K562 (cell line): ENCODE results near the gene OPRD1. TPM values are rescaled to one million over a fixed set of nuclear protein-coding genes. Genes with fewer than 3 reads are reported as not detected.

Experiments used
- ADNP ChIP-seq: fragments of 200-800 bp; sonication (Bioruptor generic); IDR thresholded peaks from 2 replicates; pipeline ENCODE4 v1.6.1; 2016; ENCODE audit warnings: missing genetic modification characterization, missing compliant biosample characterization
- ATF1 ChIP-seq, 2 experiments: fragments of 450-650 bp in 1 of 2; IDR thresholded peaks; 2 replicates each; pipeline ENCODE4 v1.6.1; 2016; ENCODE audit warnings: missing compliant biosample characterization in 1 of 2, missing genetic modification characterization in 1 of 2
- ATF3 ChIP-seq, 2 experiments: fragments of 450-650 bp in 1 of 2; sonication (generic) in 1 of 2; formaldehyde crosslinking in 1 of 2; IDR thresholded peaks in 1 of 2; conservative IDR thresholded peaks in 1 of 2; 2 replicates each; pipeline versions ENCODE4 v1.6.1 to v1.8.1; 2016 to 2023; ENCODE audit warnings: mild to moderate bottlenecking in 2 of 2, moderate library complexity in 2 of 2, inconsistent platforms in 1 of 2, missing genetic modification reagents in 1 of 2
- BCOR ChIP-seq: fragments of 450-650 bp; IDR thresholded peaks from 2 replicates; pipeline ENCODE4 v1.6.1; 2016
- KDM1A ChIP-seq, 2 experiments: fragments of 450-650 bp; IDR thresholded peaks; 2 replicates each; pipeline ENCODE4 v1.6.1; 2016; ENCODE audit warnings: mild to moderate bottlenecking in 2 of 2
- LARP7 ChIP-seq: fragments of 450-650 bp; IDR thresholded peaks from 2 replicates; pipeline ENCODE4 v1.6.1; 2016
- MEIS2 ChIP-seq: fragments of 450-650 bp; IDR thresholded peaks from 2 replicates; pipeline ENCODE4 v1.6.1; 2014; ENCODE audit warnings: mild to moderate bottlenecking; ENCODE audit not compliant: partially characterized antibody
- NR2C2 ChIP-seq, 2 experiments: fragments of 200-800 bp in 1 of 2; sonication (Bioruptor generic) in 1 of 2; sonication (generic) in 1 of 2; formaldehyde crosslinking in 1 of 2; IDR thresholded peaks; 2 replicates each; pipeline versions ENCODE4 v1.6.1 to v1.8.0; 2016 to 2022; ENCODE audit warnings: mild to moderate bottlenecking in 1 of 2, missing compliant biosample characterization in 1 of 2, missing genetic modification characterization in 1 of 2, missing genetic modification reagents in 1 of 2
- NUFIP1 ChIP-seq: fragments of 450-650 bp; IDR thresholded peaks from 2 replicates; pipeline ENCODE4 v1.6.1; 2018; ENCODE audit not compliant: partially characterized antibody
- PKNOX1 ChIP-seq: fragments of 450-650 bp; IDR thresholded peaks from 2 replicates; pipeline ENCODE4 v1.6.1; 2016
- SNIP1 ChIP-seq: fragments of 450-650 bp; IDR thresholded peaks from 2 replicates; pipeline ENCODE4 v1.7.1; 2017; ENCODE audit warnings: low read depth, mild to moderate bottlenecking
- SRSF7 ChIP-seq: fragments of 200-400 bp; formaldehyde crosslinking; optimal IDR thresholded peaks from 2 replicates; pipeline ENCODE3; 2017; ENCODE audit warnings: mild to moderate bottlenecking, low read depth, low read length
- TOE1 ChIP-seq, 2 experiments: fragments of 450-650 bp in 1 of 2; sonication (generic) in 1 of 2; formaldehyde crosslinking in 1 of 2; IDR thresholded peaks; 2 replicates each; pipeline versions ENCODE4 v1.7.1 to v1.8.0; 2016 to 2022; ENCODE audit warnings: borderline replicate concordance in 2 of 2, mild to moderate bottlenecking in 2 of 2, antibody characterized with exemption in 1 of 2, inconsistent platforms in 1 of 2, low read depth in 1 of 2, missing genetic modification reagents in 1 of 2, moderate library complexity in 1 of 2
- VEZF1 ChIP-seq: fragments of 200-800 bp; sonication (Bioruptor generic); IDR thresholded peaks from 2 replicates; pipeline ENCODE4 v1.6.1; 2017; ENCODE audit warnings: missing genetic modification characterization, missing compliant biosample characterization
- ZFX ChIP-seq: sonication (generic); formaldehyde crosslinking; IDR thresholded peaks from 2 replicates; pipeline ENCODE4 v1.8.0; 2022; ENCODE audit warnings: mild to moderate bottlenecking, missing genetic modification reagents, moderate library complexity
- ZNF764 ChIP-seq: fragments of 250-450 bp; sonication (Bioruptor Pico); IDR thresholded peaks from 2 replicates; pipeline ENCODE4 v1.4.0; 2020; ENCODE audit warnings: low read depth, mild to moderate bottlenecking, moderate library complexity
- polyA plus RNA-seq, 8 experiments: library from polyadenylated mRNA; depleted of rRNA in 4 of 8; stranded (reverse) in 5 of 8; unstranded in 3 of 8; fragments of >200 nt; fragmentation: Nextera tagmentation in 2 of 8; fragmentation: Illumina TruSeq in 1 of 8; extraction: Ambion mirVana in 2 of 8; extraction: Trizol in 1 of 8; gene quantifications; 2 replicates each; pipeline versions ENCODE4 v1.2.1 to v1.2.3, GENCODE V29; 2011 to 2014; ENCODE audit warnings: inconsistent platforms in 1 of 8, missing spikeins in 1 of 8
- total RNA-seq, 7 experiments: library from RNA; depleted of rRNA in 6 of 7; stranded (reverse); fragments of >200 nt in 6 of 7; fragmentation: Illumina TruSeq in 2 of 7; extraction: Trizol in 2 of 7; gene quantifications; 2 replicates each; pipeline versions ENCODE4 v1.2.1 to v1.2.3, GENCODE V29; 2011 to 2021; ENCODE audit warnings: low replicate concordance in 1 of 7
- TF ChIP-seq, protein P1 (sequence below): fragments of 250-450 bp; sonication (Bioruptor Pico); IDR thresholded peaks from 2 replicates; pipeline ENCODE4 v1.4.0; 2020; ENCODE audit warnings: mild to moderate bottlenecking, moderate library complexity
- TF ChIP-seq, protein P2 (sequence below): IDR thresholded peaks from 2 replicates; pipeline ENCODE4 v1.6.1; 2011; ENCODE audit not compliant: insufficient read length; ENCODE audit errors: extremely low read depth

Gene OPRD1
- total and polyA plus RNA-seq, 9 of the 15 experiments (the other 6 are each of a cell fraction or from before 2014, with no cell fraction given): under 0.01 to 0.03 (median under 0.01) TPM; not detected in 6

DNA sequence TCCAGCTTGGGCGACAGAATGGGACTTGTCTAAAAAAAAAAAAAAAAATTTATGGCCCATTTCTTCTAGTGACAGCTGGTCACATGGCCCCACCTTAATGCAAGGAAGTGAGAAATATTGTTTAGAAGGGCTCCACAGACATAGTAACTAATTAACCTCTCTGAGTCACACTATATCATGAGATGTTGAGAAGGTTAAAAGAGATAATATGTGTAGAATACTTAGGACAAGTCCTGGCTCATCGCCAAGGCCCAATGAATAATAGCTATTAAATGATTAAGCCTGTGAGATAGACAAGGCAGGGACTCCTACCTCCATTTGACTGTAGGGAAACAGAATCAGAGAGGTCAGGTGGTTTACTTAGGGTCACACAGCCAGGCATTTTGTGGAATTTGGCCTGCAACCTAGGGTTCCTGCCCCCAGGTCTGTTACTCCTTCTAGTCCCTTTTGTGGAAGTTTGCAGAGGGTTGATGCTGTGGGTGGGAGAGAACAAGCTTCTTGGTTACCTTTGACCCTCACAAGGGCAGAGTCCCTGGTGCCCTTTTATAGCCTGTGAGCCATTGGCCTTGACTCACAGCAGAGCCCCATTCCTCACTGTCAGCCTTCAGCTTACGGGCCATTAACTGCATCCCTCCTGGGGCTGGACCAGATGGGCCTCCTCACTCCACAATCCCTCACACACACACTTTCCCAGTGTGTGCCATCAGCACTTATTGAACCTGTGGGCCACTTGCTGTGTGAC is 48.5 kb downstream of the OPRD1 start (continued):
- TF ChIP-seq ZNF764 (no peak), TOE1 (IDR thresholded peaks at IDR 0.05; ENCODE audit: borderline replicate concordance) (no peak), TOE1 (CRISPR knock-in tag; IDR thresholded peaks at IDR 0.05; ENCODE audit: borderline replicate concordance, low read depth) (no peak), NUFIP1 (no peak), ATF1 (CRISPR knock-in tag; IDR thresholded peaks at IDR 0.05) (no peak), ATF1 (tag; IDR thresholded peaks at IDR 0.05) (no peak), PKNOX1 (peak; percentile 87), NR2C2 (CRISPR knock-in tag; IDR thresholded peaks at IDR 0.05) (0 out of 2 replicates have a peak, but pooled peaks have one; percentile 18), NR2C2 (tag; IDR thresholded peaks at IDR 0.05) (peak; percentile 84), VEZF1 (peak; percentile 32; the same call in 1 of the 2 replicates), MEIS2 (peak; percentile 96), ZFX (CRISPR knock-in tag) (0 out of 2 replicates have a peak, but pooled peaks have one; percentile 16), ADNP (tag) (peak; percentile 96), SRSF7 (no peak), LARP7 (no peak), KDM1A (IDR thresholded peaks at IDR 0.05) (peak; percentile 66 to 83), BCOR (peak; percentile 95), ATF3 (IDR thresholded peaks at IDR 0.05) (peak; percentile 52; the same call in 1 of the 2 replicates), ATF3 (CRISPR knock-in tag; conservative IDR thresholded peaks at IDR 0.05) (no peak), SNIP1 (no peak)
- TF ChIP-seq, protein P1, sequence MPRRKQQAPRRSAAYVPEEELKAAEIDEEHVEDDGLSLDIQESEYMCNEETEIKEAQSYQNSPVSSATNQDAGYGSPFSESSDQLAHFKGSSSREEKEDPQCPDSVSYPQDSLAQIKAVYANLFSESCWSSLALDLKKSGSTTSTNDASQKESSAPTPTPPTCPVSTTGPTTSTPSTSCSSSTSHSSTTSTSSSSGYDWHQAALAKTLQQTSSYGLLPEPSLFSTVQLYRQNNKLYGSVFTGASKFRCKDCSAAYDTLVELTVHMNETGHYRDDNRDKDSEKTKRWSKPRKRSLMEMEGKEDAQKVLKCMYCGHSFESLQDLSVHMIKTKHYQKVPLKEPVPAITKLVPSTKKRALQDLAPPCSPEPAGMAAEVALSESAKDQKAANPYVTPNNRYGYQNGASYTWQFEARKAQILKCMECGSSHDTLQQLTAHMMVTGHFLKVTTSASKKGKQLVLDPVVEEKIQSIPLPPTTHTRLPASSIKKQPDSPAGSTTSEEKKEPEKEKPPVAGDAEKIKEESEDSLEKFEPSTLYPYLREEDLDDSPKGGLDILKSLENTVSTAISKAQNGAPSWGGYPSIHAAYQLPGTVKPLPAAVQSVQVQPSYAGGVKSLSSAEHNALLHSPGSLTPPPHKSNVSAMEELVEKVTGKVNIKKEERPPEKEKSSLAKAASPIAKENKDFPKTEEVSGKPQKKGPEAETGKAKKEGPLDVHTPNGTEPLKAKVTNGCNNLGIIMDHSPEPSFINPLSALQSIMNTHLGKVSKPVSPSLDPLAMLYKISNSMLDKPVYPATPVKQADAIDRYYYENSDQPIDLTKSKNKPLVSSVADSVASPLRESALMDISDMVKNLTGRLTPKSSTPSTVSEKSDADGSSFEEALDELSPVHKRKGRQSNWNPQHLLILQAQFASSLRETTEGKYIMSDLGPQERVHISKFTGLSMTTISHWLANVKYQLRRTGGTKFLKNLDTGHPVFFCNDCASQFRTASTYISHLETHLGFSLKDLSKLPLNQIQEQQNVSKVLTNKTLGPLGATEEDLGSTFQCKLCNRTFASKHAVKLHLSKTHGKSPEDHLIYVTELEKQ (CRISPR knock-in tag): no peak
- TF ChIP-seq, protein P2, sequence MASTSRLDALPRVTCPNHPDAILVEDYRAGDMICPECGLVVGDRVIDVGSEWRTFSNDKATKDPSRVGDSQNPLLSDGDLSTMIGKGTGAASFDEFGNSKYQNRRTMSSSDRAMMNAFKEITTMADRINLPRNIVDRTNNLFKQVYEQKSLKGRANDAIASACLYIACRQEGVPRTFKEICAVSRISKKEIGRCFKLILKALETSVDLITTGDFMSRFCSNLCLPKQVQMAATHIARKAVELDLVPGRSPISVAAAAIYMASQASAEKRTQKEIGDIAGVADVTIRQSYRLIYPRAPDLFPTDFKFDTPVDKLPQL: no peak
